Measurements from ENCODE around the gene NFIX. TPM values are rescaled to one million over a fixed set of nuclear protein-coding genes. Genes with fewer than 3 reads are reported as not detected.

The NFIX gene
- total and polyA plus RNA-seq, 4 donors = 26.0 to 190 (median 89.6) TPM

DNA sequence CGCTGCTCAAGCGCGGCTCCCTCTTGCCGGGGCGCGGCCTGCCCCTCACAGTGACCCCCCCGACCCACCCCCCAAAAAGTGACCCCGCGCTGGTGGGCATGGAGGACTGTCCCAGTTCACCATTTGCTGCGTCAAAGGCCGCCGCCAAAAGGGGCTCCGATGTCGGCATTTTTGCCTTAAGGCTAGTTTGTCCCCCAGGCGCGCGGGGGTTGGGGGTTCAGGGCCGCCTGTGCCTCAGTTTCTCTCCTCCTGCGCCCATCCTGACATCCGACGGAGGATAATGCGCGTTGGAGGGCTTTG is 17.1 kb downstream of the NFIX start:
- TF ChIP-seq, protein P1, sequence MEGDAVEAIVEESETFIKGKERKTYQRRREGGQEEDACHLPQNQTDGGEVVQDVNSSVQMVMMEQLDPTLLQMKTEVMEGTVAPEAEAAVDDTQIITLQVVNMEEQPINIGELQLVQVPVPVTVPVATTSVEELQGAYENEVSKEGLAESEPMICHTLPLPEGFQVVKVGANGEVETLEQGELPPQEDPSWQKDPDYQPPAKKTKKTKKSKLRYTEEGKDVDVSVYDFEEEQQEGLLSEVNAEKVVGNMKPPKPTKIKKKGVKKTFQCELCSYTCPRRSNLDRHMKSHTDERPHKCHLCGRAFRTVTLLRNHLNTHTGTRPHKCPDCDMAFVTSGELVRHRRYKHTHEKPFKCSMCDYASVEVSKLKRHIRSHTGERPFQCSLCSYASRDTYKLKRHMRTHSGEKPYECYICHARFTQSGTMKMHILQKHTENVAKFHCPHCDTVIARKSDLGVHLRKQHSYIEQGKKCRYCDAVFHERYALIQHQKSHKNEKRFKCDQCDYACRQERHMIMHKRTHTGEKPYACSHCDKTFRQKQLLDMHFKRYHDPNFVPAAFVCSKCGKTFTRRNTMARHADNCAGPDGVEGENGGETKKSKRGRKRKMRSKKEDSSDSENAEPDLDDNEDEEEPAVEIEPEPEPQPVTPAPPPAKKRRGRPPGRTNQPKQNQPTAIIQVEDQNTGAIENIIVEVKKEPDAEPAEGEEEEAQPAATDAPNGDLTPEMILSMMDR (IDR thresholded peaks at IDR 0.05; ENCODE audit: control extremely low read depth, extremely low read depth) = no peak
- WGBS, 2 donors = 37 to 52% methylated on average over 22 to 23 of the region's 23 CpGs
- Histone ChIP-seq H3K9me3 (ENCODE audit: control insufficient read depth in 4 of 4, insufficient read depth in 3 of 4, low read length in 3 of 4) (no peaks in the 10 kb centered on the region), H3K27ac (ENCODE audit: low read depth in 1 of 2, low read length in 1 of 2) (peak overlapping the region in 1 of 2 donors; percentile 92), H3K9ac (ENCODE audit: insufficient read depth in 1 of 2, low read length in 2 of 2) (peak overlapping the region in 1 of 2 donors; percentile 23), H3K27me3 (ENCODE audit: control insufficient read depth in 3 of 3, insufficient read depth in 3 of 3, low read length in 2 of 3) (peaks cover 0 to 19% (median 0%) of the 10 kb centered on the region in 3 donors), H3K36me3 (ENCODE audit: control insufficient read depth in 4 of 4, insufficient read depth in 4 of 4, low read length in 4 of 4) (peaks cover 0 to 11% (median 1%) of the 10 kb centered on the region in 4 donors), H3K4me3 (no peak overlapping the region), H3K4me1 (ENCODE audit: control insufficient read depth in 5 of 5, insufficient read depth in 5 of 5, low read length in 5 of 5) (peaks cover 0 to 80% (median 49%) of the 10 kb centered on the region in 5 donors)
- DNase-seq = no peak
- ATAC-seq (ENCODE audit: insufficient read depth, low FRiP score) = no peak

DNA sequence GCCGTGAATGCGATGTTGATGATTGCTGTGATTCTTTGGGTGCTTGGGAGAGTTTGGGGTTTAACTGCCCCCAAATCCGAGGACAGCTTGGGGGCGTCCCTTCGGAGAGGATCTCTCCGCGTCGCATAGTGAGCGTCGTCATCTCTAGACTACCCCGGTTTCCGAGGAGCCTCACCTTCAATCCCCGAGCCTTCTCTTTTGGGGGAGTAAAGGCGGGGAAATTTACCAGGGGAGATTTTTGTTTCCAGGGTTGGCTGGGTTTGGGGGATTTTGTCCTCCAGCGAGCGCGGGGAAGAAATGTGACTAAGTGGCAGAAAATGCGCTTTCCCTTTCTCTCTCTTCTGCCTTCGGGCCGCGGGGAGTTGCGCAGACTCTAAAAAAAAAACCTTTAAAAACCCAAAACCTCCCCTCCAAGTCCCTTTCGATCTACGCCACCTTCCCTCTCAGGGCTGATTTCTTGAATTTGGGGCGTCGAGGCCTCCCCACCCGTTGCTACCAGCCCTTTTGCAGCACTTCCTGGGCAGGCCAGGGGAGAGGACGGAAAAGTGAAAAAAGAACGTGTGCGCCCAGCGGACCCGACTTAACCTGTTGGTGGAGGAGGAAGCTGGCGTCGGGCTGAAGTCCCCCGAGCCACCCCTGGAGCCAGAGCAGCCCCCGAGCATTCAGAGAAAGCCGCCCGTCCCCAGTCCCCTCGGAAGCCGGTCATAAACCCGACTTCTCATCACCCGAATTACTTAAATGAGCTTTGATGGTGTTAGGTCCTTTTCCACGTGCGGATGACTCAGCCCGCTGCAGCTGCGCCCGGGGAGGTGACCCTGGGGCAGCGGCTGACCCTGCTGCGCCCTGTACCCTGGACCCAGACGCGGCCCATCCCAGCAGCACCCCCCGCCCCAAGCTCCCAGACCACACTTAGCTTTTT is 17.7 kb downstream of the NFIX start:
- Histone ChIP-seq H3K9me3 (ENCODE audit: control insufficient read depth in 4 of 4, insufficient read depth in 3 of 4, low read length in 3 of 4) (no peaks in the 10 kb centered on the region), H3K9ac (ENCODE audit: insufficient read depth in 1 of 2, low read length in 2 of 2) (peak overlapping the region in 1 of 2 donors; percentile 23), H3K36me3 (ENCODE audit: control insufficient read depth in 4 of 4, insufficient read depth in 4 of 4, low read length in 4 of 4) (peaks cover 0 to 8% (median 1%) of the 10 kb centered on the region in 4 donors), H3K4me1 (ENCODE audit: control insufficient read depth in 5 of 5, insufficient read depth in 5 of 5, low read length in 5 of 5) (peaks cover 0 to 81% (median 51%) of the 10 kb centered on the region in 5 donors), H3K27me3 (ENCODE audit: control insufficient read depth in 3 of 3, insufficient read depth in 3 of 3, low read length in 2 of 3) (peaks cover 0 to 19% (median 0%) of the 10 kb centered on the region in 3 donors), H3K4me3 (no peak overlapping the region), H3K27ac (ENCODE audit: low read depth in 1 of 2, low read length in 1 of 2) (peak overlapping the region in 1 of 2 donors; percentile 92)
- TF ChIP-seq, protein P1 (IDR thresholded peaks at IDR 0.05; ENCODE audit: control extremely low read depth, extremely low read depth) = no peak
- peak in 2 of 3 donors; percentile 34 to 40 for DNase-seq
- 18 to 34% methylated on average over 52 of the region's 52 CpGs for WGBS, 2 donors
- peak; percentile 58 for ATAC-seq (ENCODE audit: insufficient read depth, low FRiP score)

DNA sequence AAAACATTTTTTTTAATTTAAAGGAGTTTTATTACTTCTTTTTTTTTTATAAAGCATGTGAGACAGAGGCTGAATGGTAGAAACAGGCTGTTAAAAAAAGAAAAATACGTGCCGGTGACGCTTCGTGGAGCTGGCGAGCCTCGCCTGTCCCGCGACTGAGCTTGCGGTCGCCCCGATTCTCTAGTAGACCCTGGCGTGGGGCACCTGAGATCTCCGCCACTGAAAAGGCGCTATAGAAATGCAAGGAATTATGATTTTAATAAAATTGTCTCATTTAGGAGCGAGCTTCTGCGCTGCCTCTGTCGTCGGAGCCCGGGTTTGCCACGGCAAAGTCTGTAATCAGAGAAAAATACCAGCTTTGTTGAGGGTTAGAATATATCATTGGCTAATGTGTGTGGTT is 18.4 kb downstream of the NFIX start:
- H3K4me3 ChIP-seq = no peak overlapping the region
- no peaks in the 10 kb centered on the region for H3K9me3 ChIP-seq (ENCODE audit: control insufficient read depth in 4 of 4, insufficient read depth in 3 of 4, low read length in 3 of 4)
- ATAC-seq (ENCODE audit: insufficient read depth, low FRiP score) (no peak), DNase-seq (no peak)
- no peak overlapping the region for H3K9ac ChIP-seq (ENCODE audit: insufficient read depth in 1 of 2, low read length in 2 of 2)
- peak overlapping the region in 1 of 2 donors; percentile 87 for H3K27ac ChIP-seq (ENCODE audit: low read depth in 1 of 2, low read length in 1 of 2)
- WGBS, 2 donors = 36 to 37% methylated on average over 20 of the region's 20 CpGs
- peaks cover 0 to 8% (median 1%) of the 10 kb centered on the region in 4 donors for H3K36me3 ChIP-seq (ENCODE audit: control insufficient read depth in 4 of 4, insufficient read depth in 4 of 4, low read length in 4 of 4)
- peaks cover 0 to 19% (median 0%) of the 10 kb centered on the region in 3 donors for H3K27me3 ChIP-seq (ENCODE audit: control insufficient read depth in 3 of 3, insufficient read depth in 3 of 3, low read length in 2 of 3)
- H3K4me1 ChIP-seq (ENCODE audit: control insufficient read depth in 5 of 5, insufficient read depth in 5 of 5, low read length in 5 of 5) = peaks cover 4 to 80% (median 48%) of the 10 kb centered on the region in 5 donors
- TF ChIP-seq, protein P1 (IDR thresholded peaks at IDR 0.05; ENCODE audit: control extremely low read depth, extremely low read depth) = no peak
